HG03457 (cell line): Measurements from ENCODE around the gene SP8.

ENCODE experiments used
- ATAC-seq: cut with Tn5 transposase; IDR thresholded peaks from one replicate; pipeline ENCODE4 v1.9.1; 2021; ENCODE audit warnings: moderate number of reproducible peaks; ENCODE audit not compliant: unreplicated experiment

Gene SP8

DNA sequence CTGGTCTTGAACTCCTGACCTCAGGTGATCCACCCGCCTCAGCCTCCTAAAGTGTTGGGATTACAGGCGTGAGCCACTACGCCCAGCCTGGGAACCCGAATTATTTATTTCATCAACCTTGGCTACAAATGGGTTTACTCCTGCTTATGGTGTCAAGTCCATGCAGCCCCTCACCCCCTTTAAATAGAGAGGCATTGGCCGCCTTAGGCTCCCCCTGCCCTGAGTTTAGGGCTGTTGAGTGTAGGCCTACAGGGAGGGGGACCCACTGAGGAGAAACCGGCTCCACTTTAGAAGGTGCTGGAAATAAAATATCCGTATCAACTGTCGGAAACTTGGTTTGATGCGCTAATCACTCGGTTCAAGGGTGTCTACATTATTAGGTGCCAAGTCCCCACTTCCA, 8.7 kb upstream of the SP8 start:
- no peak for ATAC-seq

DNA sequence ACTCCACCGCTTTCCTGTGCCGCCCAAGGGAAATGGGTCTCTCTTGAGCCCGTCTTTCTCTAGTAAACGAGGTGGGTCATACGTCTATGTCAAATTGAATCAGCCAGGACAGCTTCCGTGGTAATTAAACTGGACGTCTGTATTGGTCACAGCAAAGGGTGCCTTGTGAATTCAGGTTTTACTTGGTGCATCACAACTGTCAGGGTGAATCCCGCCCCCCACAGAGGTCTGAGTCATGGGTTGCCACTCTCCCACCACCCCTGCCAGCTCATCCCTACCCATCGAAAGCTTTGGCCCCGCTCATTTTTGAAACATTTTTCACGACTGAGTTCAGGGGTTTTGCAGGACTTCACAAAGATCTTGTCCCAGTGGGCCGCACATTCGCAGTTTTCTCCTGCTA, 8.0 kb upstream of the SP8 start:
- ATAC-seq, result no peak

DNA sequence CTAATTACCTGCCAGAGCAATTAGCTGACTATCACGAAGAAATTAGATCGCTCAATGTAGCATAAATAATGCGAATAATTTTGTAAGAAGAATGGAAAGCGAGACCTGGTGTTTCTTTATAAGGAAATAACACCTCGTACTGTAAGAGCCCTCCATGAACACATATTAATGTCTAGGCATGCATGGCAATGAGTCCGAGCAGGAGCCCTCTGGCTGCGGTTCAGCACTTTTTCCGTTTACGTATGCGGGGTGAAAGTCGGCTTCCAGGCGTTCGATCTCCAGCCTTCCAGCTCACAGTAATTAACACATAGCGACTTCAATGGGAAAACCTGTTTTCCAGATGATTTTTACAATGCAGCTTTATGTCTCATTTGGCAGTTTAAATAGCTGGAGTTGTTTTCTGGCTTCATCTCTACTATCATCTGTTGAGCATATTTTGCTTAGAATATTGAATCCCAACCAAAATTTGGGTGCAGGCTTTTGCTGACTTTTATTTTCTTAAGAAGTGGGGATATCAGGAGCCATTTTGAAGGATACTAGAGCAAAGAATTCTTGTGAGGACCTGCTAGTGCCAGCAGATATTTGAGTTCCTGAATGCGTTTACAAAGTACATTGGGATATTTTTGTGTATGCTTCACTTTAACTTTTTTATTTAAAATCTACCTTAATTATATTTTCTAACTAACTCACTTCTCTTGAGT, 7.2 kb upstream of the SP8 start:
- ATAC-seq, result no peak

DNA sequence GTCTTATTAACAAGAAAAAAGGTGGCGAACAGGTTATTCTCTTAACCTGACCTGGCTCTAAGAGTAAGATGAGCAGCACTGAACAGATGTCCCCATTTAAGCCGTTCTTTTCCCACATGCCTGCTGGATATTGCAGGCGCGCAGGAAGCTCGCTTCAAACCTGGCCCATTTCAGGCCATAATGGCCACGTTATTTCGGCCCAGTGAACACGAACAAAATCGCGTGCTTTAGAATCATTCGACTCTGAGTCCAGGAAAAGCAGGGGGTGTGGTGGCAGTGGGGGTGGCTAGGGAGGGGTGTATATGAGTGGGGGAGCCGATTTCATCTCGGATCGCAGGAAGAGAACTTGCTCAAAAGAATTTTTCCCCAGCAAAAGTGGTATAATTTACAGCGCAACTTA, 6.6 kb upstream of the SP8 start:
- no peak for ATAC-seq

DNA sequence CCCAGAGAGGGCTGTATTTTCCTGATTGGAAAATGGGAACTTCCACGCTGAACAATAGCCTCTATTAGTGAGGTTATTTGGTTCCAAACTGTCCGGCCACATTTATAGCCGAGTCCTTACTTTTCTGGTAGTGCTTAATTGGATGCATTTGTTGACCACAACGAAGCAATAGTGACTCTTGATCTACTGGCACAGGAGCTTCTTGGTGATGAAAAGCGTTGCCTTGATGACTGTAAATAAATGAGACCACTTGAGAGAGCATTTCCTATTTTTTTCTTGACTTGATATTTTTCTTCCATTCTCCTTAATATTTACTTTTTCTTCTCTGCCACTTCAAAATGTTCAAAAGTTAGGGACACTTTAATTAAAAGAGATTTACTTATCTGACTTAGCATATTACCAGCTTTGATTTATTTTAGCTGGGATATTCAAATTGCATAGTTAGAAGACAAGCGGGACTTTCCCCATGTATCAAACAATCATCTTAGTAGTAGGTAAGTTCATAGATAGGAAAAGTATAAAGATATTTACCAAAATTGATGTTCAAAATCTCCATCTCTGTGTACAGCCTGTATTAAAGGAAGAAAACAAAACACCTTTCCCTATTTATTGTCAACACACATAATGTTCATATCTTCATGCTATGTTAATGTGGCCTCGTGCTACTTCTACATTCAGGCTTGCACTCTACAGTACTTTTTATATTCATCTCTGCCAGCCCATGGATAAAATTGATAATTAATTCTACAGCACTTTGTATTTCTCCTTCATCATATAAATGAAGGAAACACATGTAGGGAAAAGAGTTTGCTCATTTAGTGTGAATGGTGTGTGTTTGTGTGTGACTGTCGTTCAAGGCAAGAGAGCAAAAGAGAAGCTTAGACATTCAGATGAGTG, 5.1 kb upstream of the SP8 start:
- ATAC-seq, result no peak

DNA sequence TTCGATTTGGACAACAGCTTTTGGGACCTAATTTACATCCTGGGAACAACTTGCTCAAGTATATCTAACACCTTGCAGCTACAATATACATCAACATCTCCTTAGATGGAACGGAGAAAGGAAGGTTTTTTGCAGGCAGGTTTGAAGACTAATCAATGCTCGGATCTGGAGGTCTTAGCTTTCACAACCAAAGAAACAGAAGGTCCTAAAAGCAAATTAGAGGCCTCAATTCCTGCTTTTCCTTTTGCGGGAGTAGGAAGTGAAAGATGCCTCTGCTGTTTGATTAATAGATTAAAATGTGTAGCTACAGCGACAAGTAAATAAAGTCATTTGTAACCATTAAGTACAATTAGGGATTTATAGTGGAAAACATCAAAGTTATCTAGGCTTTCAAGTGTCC, 3.7 kb upstream of the SP8 start:
- ATAC-seq, result no peak

DNA sequence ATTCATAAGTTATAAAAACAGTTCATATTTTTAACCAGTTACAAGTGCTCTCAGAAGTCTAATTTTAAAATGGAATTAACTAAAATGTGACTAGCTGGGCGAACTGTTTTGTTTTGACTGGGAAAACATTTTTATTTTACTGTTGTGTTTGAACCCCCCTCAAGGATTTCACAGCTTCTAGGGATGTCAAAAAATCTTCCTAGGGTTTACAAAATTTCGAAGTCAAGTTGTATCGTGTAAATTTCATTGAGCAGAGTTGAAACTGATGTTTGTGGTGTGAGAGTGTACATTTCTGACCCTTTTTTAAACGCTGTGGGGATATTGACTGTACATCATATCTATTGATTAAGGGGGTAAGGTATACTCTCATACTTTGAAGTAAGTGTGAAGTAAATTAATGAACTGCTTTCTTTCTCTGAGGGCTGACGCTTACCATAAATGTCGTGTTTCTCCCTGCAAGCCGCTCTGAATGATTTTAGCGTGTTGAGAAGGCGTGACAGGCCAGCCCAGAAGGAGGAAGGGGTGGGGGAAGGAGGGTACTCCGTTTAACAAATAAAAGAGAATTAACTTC, 1.8 kb upstream of the SP8 start:
- no peak for ATAC-seq

DNA sequence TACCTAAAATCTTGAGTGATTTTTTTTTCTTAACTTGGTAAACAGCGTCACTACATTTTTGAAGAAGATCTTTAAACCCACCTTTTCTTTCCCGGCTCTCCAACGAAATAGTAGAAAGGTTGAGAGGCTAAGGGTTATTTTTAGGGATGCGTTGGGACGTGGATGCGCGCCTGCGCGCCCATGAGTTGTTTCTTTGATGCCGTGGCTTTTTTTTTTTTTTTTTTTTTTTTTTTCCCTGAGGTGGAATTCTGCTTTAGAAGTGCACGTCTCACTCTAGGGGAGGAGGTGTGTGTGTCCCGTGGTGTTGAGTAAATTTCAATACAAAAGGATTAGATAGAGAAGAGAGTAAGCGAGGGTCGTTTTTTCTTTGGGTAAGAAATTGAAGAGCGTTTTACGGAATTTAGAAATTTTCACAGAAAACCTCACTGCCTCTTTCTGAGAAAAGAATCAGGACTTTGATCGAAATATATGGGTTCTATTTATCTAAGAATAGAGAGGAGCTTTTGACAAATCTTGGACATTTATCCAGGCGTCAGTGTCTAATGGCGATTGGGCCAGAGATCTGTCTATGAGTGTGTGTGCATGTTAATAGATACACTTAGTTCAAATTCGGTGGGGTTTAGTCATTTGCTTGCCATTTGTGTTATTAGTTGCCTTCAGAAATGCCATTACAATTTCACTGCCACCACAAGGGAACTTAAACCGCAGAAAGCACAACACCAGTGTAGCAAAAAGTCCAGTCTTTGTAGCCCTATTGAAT, 1.2 kb upstream of the SP8 start:
- ATAC-seq, result no peak

DNA sequence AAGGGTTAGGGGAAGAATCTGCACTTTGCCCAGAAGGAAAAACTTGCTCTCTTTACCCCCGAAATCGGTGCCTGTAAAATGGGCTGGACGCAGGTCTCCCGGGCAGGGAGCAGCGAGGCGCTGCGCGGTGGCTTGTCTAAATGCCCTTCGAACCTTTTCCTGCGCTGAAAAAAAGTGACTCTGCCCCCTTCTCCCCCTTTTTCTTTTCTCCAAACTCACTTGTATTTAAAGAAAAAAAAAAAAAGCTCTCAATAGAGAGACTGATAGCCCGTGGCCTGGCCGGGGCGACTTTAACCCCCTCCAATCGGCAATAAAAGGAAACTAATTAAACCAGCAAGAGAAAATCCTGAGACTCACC, 286 bp downstream of the SP8 start:
- ATAC-seq, result no peak

DNA sequence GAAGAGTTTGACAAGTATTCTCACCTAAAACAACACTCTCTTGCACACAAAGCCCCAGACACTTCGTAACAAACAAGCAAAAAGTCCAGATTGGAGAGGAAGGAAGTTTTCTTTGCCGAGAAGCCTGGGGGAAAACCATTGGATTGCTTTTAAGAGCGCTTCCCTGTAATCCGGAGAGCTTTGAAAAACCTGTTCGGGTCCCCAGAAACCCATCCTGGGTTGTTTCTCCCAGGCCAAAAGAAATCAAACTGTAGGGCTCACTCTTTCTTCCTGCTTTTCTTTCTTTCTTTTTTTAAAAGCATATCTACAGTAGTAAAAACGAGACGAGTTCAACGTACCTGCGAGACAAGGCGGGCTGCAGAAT, 655 bp downstream of the SP8 start:
- ATAC-seq, result no peak

DNA sequence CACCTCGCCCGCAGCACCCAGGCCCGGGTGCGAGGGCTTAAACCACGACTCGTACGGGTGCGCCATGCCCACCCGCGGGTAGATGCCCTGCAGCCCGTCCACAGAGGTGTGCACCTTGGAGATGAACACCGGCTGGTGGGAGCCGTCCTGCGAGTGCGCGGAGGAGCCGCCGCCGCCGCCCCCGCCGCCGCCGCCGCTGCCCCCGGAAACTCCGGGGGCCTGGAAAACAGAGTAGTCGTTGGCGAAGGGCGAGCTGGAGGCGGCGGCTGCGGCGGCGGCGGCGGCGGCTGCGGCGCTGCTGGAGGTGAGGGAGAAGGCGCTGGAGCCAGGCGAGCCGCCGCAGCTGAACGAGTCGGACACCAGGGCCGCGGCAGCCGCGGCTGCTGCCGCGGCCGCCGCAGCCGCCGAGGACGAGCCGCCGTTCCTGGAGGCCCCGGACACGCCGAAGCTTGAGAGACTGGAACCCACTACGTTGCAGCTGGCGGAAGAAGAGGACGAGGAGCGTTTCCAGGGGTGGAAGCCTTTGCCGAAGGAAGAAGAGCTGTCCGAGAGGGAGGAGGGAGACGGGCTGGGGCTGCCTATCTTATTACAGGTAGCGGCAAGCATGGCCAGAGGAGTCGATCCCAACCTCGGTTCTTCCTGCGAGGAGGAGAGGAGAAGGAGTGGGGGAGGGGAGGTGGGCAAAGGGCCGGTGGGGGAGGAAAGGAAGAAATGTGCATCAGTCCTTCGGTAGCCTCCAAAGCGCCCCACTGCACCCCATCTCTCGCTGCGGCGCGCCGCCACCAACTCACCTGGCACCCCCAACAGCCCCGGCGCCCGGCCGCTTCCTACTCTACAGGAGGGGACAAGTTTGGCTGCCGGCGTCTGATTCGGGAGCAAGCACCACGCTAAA, 1.3 kb downstream of the SP8 start:
- ATAC-seq, result no peak

DNA sequence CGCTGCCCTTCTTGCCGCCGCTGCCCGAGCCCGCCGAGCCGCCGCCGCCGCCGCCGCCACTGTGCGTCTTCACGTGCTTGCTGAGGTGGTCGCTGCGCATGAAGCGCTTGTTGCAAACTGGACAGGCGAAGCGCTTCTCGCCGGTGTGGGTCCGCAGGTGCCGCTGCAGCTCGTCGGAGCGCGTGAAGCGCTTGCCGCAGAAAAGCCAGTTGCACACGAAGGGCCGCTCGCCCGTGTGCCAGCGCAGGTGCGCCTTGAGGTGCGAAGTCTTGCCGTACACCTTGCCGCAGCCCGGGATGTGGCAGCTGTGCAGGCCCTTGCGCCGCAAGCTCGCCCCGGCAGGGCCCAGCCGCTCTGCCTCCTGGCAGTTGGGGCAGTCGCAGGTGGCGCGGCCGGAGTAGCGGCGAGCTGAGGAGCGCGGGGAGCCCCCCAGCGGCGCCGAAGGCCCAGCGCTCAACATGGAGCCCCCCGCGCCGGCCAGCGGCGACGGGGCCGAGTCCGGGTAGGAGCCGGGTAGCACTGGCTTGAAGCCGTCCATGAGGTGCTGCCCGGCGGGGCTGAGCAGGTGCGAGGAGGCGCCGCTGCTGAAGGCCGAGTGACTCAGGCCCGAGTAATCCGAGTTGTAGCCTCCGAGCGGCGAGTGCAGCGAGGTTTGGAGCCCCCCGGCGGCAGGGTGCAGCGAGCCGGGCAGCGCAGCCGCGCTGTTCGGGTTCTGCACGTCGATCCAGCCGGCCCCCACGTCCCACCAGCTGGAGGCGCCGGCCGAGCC, 2.1 kb downstream of the SP8 start:
- no peak for ATAC-seq

DNA sequence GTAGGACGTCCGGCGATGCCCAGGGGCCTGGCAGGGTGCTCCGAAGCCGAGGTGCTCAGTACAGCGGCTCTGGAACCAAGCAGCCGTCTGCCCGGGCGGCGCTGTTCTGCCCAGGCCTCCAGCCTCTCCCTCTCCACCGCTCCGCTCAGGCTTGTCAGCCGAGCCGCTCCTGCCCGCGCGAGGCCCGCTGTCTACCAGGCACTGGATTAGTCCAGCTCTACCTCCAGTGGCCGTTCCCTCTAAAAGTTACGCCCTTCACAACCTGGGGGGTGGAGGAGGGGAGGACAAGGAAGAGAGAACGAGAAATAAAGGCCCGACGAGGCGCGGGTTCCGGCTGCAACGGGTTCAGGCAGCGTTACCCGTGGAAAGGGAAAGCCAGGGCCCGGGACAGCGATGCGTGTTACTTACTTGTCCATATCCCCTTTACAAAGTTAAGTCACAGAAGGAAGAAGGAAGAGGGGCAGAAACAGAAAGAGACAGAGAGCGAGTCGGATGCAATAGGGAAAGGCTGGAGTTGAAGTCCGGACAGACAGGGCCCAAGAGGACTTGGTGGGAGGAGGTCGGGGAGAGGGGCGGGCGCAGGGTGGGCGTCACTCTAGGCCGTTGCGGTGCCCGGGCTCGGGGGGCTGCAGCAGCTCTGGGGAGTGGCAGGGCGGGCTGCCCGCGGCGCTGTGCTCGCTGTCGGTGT, 2.8 kb downstream of the SP8 start:
- ATAC-seq, result no peak

DNA sequence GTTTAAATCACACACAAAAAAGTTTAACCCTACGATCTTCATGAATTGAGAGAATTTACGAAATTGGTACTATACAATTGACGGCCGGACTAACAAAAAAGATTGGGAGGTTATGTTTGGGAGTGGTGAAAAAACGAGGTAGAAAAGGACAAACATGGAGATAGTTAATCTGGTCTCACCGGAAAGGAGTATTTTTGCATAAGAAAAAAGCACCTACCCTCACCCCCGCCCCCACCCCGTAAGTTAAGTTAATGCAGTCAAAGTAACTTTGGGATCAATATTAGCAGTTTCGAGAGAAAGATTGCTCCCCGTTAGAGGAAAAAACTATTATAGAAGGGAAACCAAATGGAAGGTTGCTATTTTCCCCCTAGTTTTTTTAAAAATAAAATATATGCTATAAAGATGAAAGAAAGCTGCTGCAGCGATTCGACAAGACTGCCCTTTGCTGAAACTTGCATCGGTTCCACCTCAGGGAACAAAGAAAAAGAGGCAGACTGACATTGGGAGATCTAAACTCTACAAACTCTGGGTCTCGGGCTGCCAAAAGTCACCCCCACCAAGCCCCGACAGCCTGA, 3.5 kb downstream of the SP8 start:
- no peak for ATAC-seq

DNA sequence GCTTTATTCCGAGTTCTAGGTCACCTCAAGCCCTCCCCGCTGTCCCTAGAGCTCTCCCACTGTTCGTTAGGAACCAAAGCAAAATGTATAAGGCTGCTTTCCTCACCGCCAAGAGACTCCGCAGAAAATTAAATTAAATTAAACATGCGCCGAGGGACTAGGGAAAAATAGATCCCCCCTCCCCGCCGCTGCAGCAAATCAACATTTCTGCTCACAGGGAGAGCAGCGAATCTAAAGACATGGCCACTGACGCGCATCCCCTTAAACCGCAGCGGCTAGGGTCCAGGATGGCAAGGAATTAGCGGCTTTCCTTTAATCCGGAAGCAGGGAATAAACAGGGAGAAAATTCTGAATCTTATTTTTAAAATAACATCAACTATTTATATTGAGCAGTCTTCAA, 7.6 kb downstream of the SP8 start:
- ATAC-seq, result no peak

DNA sequence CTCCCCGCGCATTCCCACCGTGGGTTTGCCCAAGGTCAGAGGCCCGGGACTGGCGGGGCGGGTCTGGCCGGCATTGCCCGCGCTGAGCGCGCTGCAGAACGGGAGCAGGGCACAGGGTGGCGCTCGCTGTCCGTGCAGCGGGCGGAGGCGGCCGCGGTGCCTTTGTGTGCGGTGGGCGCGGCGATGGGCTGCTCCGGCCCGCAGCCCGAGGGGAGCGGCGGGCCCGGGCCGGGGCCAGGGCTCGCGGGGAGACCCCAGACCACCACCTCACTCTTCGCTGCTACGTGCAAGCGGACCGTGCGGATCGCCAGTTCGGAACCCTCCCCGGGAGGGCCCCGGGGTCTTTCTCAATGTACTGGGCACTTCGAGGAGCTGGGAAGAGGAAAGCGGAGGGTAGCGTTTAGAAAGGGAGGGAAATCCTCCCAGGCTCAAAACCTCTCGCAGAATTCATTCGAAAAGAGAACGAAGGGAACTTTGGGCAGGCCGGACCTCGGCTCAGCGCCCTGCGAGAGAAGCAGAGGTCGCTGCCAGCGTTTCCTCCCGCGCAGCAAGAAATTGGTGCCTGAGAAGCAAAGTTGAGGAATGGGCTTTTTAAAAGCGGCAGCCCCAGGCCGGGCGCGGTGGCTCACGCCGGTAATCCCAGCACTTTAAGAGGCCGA, 8.5 kb downstream of the SP8 start:
- ATAC-seq, result peak; percentile 60

DNA sequence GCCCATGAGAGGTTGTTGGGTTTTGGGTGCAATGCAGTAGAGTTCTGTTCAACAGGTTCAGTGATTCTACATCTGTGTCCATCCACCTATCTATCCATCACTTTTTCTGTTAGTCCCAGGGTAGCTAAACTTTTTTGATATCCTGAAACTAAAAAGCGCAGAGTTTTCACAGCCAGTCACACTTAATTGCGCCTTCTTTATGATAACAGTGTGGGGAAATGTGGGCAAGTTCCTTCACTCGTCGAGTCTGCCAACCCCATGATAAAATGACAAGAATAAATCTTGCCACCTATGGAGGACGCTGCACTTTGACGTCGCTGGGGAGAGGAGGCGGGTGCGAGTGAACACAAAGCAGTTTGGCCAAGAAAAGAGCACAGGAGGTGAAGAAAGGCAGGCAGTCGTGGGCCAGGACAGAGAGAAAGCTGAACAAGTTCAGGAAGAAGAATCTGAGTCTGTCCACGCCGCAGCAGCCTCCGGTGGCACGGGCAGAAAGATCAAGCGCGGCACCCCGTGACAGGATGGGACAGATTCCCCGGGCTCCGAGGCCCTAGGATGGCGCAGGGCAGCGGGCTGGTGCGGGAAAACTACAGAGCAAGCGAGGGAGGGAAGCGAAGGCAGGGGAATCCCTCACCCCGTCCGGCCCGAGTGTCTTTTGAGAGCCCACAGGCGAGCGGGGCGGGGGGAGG, 9.2 kb downstream of the SP8 start:
- peak; percentile 18 for ATAC-seq

DNA sequence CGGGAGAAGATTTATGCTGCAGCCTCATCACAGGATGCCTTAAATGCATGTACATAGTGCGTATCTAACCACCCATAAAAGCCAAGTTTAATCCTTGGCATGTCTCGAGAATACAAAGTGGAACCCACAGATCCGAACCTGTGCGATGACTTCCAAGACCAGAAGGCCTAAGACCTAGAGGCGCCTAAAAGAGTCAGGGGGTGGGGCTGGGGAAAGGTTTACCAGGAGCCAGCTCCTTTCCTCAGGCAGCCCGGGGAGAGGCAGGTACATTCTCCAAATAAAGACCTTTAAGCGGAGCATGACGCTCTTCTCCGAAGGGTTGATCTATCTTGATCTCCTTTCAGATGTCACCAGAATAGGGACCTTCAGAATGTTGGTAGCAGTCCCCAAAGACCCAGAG, 9.7 kb downstream of the SP8 start:
- no peak for ATAC-seq
